ENCODE results near the gene ERN1.

- TF ChIP-seq CTCF (IDR thresholded peaks at IDR 0.05; ENCODE audit: low read length) (no peak), EZH2 (optimal IDR thresholded peaks at IDR 0.05; ENCODE audit: low read depth, low read length) (no peak), EZH2phosphoT487 (IDR thresholded peaks at IDR 0.05; ENCODE audit: low read length) (no peak)
These were observed 19.4 kb downstream of the ERN1 start for GRCh38 chr17:64110379-64111152.
